NCI-H2196 treated with DMSO at 0.1 percent for 48 hours (cell line): ENCODE results near the gene SPTLC2.

Experiments used
- DNase-seq: peaks from one replicate; lab custom pipeline; 2025; ENCODE audit not compliant: unreplicated experiment; lab: John Stamatoyannopoulos, UW

The SPTLC2 gene

GRCh38 chr14:77474479-77475177 is 141.8 kb downstream of the SPTLC2 start:
- DNase-seq, result no peak

DNA sequence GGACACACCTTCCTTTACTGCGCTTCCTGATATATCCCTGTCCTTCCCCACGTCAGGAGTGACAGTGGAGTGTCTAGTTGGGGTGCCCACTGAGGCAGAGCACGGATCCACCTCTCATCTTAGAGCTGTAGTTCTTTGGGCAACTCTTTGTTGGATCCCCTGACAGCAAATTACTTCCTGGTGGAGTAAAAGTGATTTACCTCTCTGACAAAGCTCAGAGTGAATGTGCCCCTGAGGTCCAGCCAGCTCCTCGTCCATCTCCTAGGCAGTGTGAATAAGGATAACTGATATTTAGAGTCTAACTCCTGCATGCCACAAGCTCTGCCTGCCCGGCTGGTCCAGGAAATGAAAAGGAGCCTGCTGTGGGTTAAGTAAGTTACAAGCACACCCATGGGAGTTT is 142.5 kb downstream of the SPTLC2 start:
- DNase-seq, result no peak

DNA sequence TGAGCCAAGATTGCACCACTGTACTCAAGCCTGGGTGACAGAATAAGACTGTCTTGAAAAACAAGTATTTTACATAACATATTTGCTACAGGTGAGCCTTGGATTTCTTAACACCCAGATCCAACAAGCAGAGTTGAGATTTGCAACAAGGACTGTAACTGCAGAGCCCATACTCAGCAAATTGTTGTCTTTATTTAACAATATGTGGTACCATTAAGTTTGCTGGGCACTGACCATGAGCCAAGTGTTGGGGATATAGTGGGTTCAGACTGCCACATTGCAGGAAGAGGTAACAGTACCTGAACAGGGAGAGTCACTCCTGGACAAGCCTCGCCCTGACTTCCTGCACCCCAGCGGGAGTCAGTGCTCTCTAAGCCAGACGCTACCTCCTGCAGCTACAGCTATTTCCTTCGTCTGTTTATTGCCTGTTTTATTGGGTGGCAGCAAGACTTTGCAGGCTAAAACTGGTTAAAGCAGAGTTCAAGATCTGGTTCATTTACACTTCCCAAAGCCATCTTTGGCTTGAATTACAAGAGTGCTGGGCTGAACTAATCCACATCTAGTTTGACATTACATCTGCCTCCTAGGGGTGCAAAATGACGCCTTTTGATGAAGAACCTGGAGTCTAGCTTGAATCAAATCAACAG is 146.1 kb downstream of the SPTLC2 start:
- no peak for DNase-seq

DNA sequence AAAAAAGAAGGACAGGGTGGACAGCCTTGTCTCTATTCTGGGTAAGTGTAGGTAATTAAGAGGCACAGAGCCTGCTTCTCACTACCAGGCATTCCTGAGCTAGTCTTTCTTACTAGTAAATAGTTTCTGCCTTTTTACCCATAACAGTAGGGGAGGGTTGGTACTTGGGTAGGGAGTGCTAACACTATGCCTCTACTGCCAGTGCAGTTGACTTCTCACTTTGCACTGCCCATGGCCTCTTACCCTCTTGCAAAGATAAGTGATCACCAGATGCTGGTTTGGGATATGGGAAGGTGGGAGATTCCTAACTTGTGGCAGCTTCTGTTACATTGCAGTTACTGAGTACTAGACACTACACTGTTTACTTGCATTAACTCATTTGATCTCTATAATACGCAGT is 146.9 kb downstream of the SPTLC2 start:
- no peak for DNase-seq

- DNase-seq, result no peak
These were observed 147.4 kb downstream of the SPTLC2 start for GRCh38 chr14:77469067-77469505.

GRCh38 chr14:77467801-77468200 is 148.6 kb downstream of the SPTLC2 start:
- no peak for DNase-seq

- peak; percentile 50 for DNase-seq
These were observed 157.2 kb downstream of the SPTLC2 start for GRCh38 chr14:77459072-77459723.

GRCh38 chr14:77458249-77458950 is 158.0 kb downstream of the SPTLC2 start:
- DNase-seq, result no peak

DNA sequence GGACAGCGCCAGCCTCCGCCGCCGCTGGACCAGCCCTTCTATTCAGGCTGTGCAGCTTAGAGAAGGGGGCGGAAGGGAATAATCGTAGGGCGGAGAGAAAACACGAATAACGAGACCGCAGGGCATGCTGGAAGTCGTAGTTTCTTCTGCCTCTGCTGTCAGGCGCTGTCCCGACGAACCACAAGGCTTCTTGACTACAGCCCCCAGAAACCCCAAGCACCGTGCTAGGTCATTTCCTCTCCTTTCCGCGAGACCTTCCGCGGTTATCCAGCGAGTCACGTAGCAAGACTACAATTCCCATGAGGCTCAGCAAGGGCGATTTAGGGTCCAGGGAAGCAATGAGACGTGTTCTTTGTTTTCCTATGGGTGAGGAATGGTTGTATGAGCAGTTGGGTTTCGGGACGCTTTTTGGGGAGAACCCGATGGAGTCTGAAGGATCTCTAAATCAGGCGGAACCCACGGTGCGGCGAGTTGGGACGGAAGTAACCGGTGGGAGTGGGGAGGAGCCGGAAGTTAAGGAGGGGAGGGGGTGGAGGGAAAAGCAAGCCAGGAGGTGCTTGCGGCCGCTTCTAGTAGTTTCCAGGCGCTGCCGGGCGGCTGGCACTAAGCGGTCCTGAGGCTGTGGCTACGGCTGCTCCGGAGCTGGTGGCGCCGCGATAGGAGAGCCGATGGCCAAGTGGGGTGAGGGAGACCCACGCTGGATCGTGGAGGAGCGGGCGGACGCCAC is 158.8 kb downstream of the SPTLC2 start, which contains the start of the genes AHSA1 and VIPAS39:
Gene AHSA1, plus strand, starts transcription at position 572 of the 727 bp plus-strand sequence. Its CDS starts 97 bp downstream, at position 669.
Gene VIPAS39, minus strand, starts transcription at position 80 of the 727 bp plus-strand sequence. CDS start 3,499 bp downstream, outside the sequence.
- peak; percentile 98 for DNase-seq

DNA sequence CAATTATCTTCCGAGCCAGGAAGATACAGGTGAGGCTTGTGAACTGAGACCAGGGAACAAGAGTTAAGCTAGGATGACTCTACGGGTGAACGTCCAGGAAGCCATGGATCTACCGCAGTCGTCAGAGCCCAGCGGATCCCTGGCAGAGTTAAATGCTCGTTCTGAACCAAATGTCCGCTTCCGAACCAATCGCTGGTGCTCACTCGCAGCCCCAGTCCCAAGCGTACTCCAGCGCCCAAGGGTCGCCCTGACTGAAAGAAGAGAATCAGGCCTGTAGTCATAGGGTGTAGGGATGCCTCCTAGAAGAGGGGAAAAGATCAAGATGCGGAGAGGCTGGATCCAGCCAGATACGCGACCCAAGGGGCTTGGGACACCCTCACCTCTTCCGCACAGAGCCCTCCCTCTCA is 159.3 kb downstream of the SPTLC2 start:
- DNase-seq, result no peak
